B cell (primary cell): ENCODE measurements around the gene FAM222A. TPM values are rescaled to one million over a fixed set of nuclear protein-coding genes. Genes with fewer than 3 reads are reported as not detected.

Experiments used
- ATAC-seq: fragments of 200-7000 bp; cut with Tn5 transposase; one replicate; pipeline ENCODE4 v1.10.0; 2021; ENCODE audit warnings: low read depth, mild to moderate bottlenecking, moderate number of reproducible peaks, moderate library complexity
- CTCF ChIA-PET: fragments of 350-600 bp; sonication (Branson Sonifier 250); formaldehyde crosslinking; loops from one replicate; lab custom pipeline; 2021; ENCODE audit warnings: antibody characterized with exemption, inconsistent platforms; lab: Charles Lee
- POLR2A ChIA-PET: fragments of 350-600 bp; sonication (Branson Sonifier 250); formaldehyde crosslinking; loops from one replicate; lab custom pipeline; 2021; ENCODE audit warnings: antibody characterized with exemption; lab: Charles Lee
- DNase-seq: peaks from one replicate; pipeline ENCODE4 v3.0.0; 2013
- H2AFZ ChIP-seq: 2 replicates; pipeline ENCODE4 v1.6.1; 2012; ENCODE audit warnings: mild to moderate bottlenecking, low read depth, low read length; ENCODE audit not compliant: insufficient read depth, poor library complexity, severe bottlenecking
- H3K27ac ChIP-seq, 2 donors: 1 replicate in 1 of 2; 2 replicates in 1 of 2; pipeline ENCODE4 v1.5.1; 2012 to 2013; ENCODE audit warnings: low read length in 2 of 2, mild to moderate bottlenecking in 2 of 2, moderate library complexity in 1 of 2
- H3K27me3 ChIP-seq, 4 experiments: fragments of 200-600 bp in 1 of 4; sonication (generic) in 1 of 4; replicated peaks in 1 of 4; 1 replicate in 2 of 4; 2 replicates in 2 of 4; pipeline versions ENCODE4 v1.6.1 to v1.7.0; 2013 to 2016; ENCODE audit warnings: low read length in 3 of 4, mild to moderate bottlenecking in 2 of 4, mixed read lengths in 1 of 4, moderate library complexity in 1 of 4; ENCODE audit not compliant: insufficient read depth in 4 of 4, control insufficient read depth in 3 of 4; ENCODE audit errors: control extremely low read depth in 1 of 4
- H3K36me3 ChIP-seq, 2 experiments: replicated peaks in 1 of 2; 1 replicate in 1 of 2; 2 replicates in 1 of 2; pipeline versions ENCODE4 v1.6.1 to v1.7.1; 2013; ENCODE audit warnings: low read length in 1 of 2; ENCODE audit not compliant: insufficient read depth in 2 of 2, control insufficient read depth in 1 of 2; ENCODE audit errors: control extremely low read depth in 1 of 2, extremely low read depth in 1 of 2
- H3K4me1 ChIP-seq, 2 donors: fragments of 200-600 bp in 1 of 2; sonication (generic) in 1 of 2; 1 replicate in 1 of 2; 2 replicates in 1 of 2; pipeline versions ENCODE4 v1.5.1 to v1.6.1; 2013 to 2017; ENCODE audit warnings: low read length in 2 of 2; ENCODE audit not compliant: control insufficient read depth in 2 of 2, insufficient read depth in 2 of 2
- H3K4me2 ChIP-seq: replicated peaks from 2 replicates; pipeline ENCODE3; 2012; ENCODE audit warnings: mild to moderate bottlenecking, low read depth, low read length; ENCODE audit not compliant: poor library complexity, severe bottlenecking
- H3K4me3 ChIP-seq, 5 experiments: fragments of 200-600 bp in 1 of 5; sonication (generic) in 1 of 5; 1 replicate in 3 of 5; 2 replicates in 2 of 5; pipeline versions ENCODE4 v1.5.1 to v1.7.0; 2011 to 2016; ENCODE audit warnings: low read length in 4 of 5, mild to moderate bottlenecking in 4 of 5, low read depth in 2 of 5, control low read depth in 1 of 5, moderate library complexity in 1 of 5; ENCODE audit not compliant: insufficient read depth in 1 of 5; ENCODE audit errors: control extremely low read depth in 1 of 5, extremely low read depth in 1 of 5
- H3K79me2 ChIP-seq: fragments of 200-600 bp; sonication (generic); one replicate; pipeline ENCODE4 v1.6.0; 2016; ENCODE audit warnings: low read length; ENCODE audit not compliant: control insufficient read depth, insufficient read depth
- H3K9ac ChIP-seq: fragments of 200-600 bp; sonication (generic); 2 replicates; pipeline ENCODE4 v1.6.1; 2017; ENCODE audit warnings: mild to moderate bottlenecking, low read length, moderate library complexity
- H3K9me3 ChIP-seq, 3 donors: one replicate each; pipeline versions ENCODE4 v1.6.1 to v1.7.1; 2013; ENCODE audit warnings: low read length in 2 of 3; ENCODE audit not compliant: control insufficient read depth in 2 of 3, insufficient read depth in 1 of 3; ENCODE audit errors: control extremely low read depth in 1 of 3
- H4K20me1 ChIP-seq: 2 replicates; pipeline ENCODE4 v1.6.0; 2012; ENCODE audit warnings: mild to moderate bottlenecking, low read length; ENCODE audit not compliant: insufficient read depth, control insufficient read depth, poor library complexity, severe bottlenecking
- H3K27ac Mint-ChIP-seq: one replicate; pipeline ENCODE4 v1.8.0; 2021; ENCODE audit warnings: mixed read lengths
- H3K27me3 Mint-ChIP-seq: one replicate; pipeline ENCODE4 v1.8.0; 2021; ENCODE audit warnings: mixed read lengths
- H3K4me1 Mint-ChIP-seq: one replicate; pipeline ENCODE4 v1.8.0; 2021; ENCODE audit warnings: mixed read lengths
- H3K4me3 Mint-ChIP-seq: one replicate; pipeline ENCODE4 v1.8.0; 2021; ENCODE audit warnings: mixed read lengths
- H3K9me3 Mint-ChIP-seq: one replicate; pipeline ENCODE4 v1.8.0; 2022; ENCODE audit warnings: mixed read lengths; ENCODE audit not compliant: insufficient read depth
- EZH2 ChIP-seq: IDR thresholded peaks from 2 replicates; pipeline ENCODE4 v1.6.1; 2012; ENCODE audit warnings: borderline replicate concordance, low read depth, mild to moderate bottlenecking, moderate library complexity, low read length; ENCODE audit not compliant: insufficient read depth, poor library complexity, severe bottlenecking
- WGBS: methylation state at CpG from one replicate; pipeline ENCODE4 v1.1.5; 2013; ENCODE audit warnings: missing lambda C conversion rate; ENCODE audit not compliant: insufficient coverage; 5-methylcytosine and 5-hydroxymethylcytosine counted together
- intact Hi-C: fragments of 100-400 bp; cut with micrococcal nuclease; formaldehyde crosslinking; loops from one replicate; pipeline ENCODE4 v1.10.0; 2022
- polyA plus RNA-seq: library from polyadenylated mRNA; depleted of rRNA; stranded (reverse); fragments of >200 nt; gene quantifications from 2 replicates; pipeline ENCODE4 v1.2.3, GENCODE V29; 2012
- total RNA-seq, 2 donors: library from RNA; stranded (reverse); fragments of 120-200 nt in 1 of 2; gene quantifications; 1 replicate in 1 of 2; 2 replicates in 1 of 2; pipeline versions ENCODE4 v1.2.3 to v1.2.4, GENCODE V29; 2013 to 2022
- TF ChIP-seq, protein P1 (sequence below): fragments of 200-600 bp; IDR thresholded peaks from one replicate; pipeline ENCODE4 v1.8.0; 2022; ENCODE audit warnings: antibody characterized with exemption, mild to moderate bottlenecking

Gene FAM222A
- total and polyA plus RNA-seq, 2 donors (not counting 1 experiment from before 2014, with no cell fraction given) = 0.49 to 4.6 TPM

DNA sequence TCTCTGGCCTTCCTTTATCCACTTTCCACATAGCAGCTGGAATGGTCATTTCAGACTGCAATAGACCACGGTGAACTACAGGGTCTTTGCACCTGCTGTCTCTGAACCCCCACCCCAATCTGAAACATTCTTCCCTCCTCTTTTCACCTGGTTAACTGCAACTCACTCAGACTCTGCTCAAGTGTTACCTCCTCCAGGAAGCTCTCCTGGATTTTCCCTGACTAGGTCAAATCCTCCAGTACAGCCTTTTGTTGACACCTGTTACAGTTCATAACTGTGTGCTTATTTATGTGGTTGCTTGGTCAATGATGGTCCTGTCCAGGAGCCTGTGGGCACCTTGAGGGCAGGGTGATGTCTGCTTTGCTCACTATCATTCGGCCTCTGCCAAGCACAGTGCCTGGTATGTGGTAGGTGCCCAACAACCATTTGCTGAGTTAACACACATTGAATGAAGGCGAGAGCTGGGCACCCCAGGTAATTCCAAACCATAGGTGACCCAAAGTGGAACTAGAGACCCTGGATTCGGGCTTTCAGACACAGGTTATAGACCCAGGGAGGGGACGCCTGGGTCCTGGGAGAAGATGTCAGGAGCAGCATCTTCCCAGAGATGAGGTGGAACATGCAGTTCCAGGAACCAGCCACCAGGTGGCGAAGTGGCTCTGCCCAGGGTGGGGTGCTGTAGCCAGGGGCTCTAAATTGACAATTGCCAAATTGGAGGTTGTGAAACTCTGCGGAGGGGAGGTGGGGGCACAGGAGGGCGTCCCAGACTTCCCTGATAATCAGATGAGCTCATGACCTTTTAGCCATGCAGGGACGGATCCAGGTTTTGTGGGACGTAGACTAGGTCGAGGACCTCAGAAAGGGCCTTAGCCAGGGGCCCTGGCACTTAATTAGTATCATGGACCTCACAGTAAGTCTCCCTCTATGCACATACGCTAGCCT is 91.5 kb downstream of the FAM222A start:
- Histone ChIP-seq H3K27ac (no peak overlapping the region), H3K36me3 (no peaks in the 10 kb centered on the region), H3K27me3 (no peaks in the 10 kb centered on the region), H4K20me1 (no peaks in the 10 kb centered on the region), H3K79me2 (no peaks in the 10 kb centered on the region), H3K4me2 (no peak overlapping the region), H3K9ac (no peak overlapping the region), H3K4me1 (no peaks in the 10 kb centered on the region), H3K9me3 (no peaks in the 10 kb centered on the region), H2AFZ (peak overlapping the region; percentile 31), H3K4me3 (no peak overlapping the region)
- ChIA-PET POLR2A (no interaction called here), CTCF (interaction anchor here (0.7 to 4.1 kb wide), 14 partner anchors 9 to 295 kb away, joined by 3 to 41 read pairs (median 3); partner anchors contain the start of gene MVK)
- no peak overlapping the region for H3K27ac Mint-ChIP-seq
- no peak overlapping the region for H3K4me3 Mint-ChIP-seq
- no peaks in the 10 kb centered on the region for H3K9me3 Mint-ChIP-seq
- TF ChIP-seq EZH2 = no peak
- TF ChIP-seq, protein P1, sequence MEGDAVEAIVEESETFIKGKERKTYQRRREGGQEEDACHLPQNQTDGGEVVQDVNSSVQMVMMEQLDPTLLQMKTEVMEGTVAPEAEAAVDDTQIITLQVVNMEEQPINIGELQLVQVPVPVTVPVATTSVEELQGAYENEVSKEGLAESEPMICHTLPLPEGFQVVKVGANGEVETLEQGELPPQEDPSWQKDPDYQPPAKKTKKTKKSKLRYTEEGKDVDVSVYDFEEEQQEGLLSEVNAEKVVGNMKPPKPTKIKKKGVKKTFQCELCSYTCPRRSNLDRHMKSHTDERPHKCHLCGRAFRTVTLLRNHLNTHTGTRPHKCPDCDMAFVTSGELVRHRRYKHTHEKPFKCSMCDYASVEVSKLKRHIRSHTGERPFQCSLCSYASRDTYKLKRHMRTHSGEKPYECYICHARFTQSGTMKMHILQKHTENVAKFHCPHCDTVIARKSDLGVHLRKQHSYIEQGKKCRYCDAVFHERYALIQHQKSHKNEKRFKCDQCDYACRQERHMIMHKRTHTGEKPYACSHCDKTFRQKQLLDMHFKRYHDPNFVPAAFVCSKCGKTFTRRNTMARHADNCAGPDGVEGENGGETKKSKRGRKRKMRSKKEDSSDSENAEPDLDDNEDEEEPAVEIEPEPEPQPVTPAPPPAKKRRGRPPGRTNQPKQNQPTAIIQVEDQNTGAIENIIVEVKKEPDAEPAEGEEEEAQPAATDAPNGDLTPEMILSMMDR = peak; percentile 96
- WGBS = 49% methylated on average over 12 of the region's 12 CpGs
- DNase-seq (peak; percentile 78), ATAC-seq (peak; percentile 92)
- H3K27me3 Mint-ChIP-seq = no peaks in the 10 kb centered on the region
- intact Hi-C loops = loop anchor here (1.0 kb wide), 1 partner anchor 40 kb away; no protein-coding TSS in a partner anchor
- H3K4me1 Mint-ChIP-seq = peaks cover 1% of the 10 kb centered on the region
